ENCODE measurements around the gene SCGB1D2.
A peak's percentile ranks its signal among the peaks of the same experiment; 100 is the strongest.

Gene SCGB1D2

DNA sequence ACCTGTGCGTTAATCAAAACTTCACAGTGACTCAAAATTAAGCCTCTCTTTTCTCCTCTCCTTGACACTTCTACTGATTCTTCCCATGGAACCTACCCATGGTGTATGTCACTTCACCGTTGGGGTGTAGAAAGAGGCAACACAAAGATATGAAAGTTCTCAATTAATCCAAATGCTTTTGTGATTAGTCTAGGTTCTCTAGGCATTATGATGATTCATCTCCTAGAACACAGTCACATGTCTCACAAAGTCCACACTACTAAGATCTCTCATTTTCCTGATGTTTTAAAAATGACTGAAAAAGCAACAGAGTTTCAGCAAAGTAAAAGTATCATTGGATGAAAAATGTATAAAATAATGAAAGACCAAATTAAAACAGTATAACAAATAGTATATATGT, 14.2 kb downstream of the SCGB1D2 start:
- TF ChIP-seq, protein P1, sequence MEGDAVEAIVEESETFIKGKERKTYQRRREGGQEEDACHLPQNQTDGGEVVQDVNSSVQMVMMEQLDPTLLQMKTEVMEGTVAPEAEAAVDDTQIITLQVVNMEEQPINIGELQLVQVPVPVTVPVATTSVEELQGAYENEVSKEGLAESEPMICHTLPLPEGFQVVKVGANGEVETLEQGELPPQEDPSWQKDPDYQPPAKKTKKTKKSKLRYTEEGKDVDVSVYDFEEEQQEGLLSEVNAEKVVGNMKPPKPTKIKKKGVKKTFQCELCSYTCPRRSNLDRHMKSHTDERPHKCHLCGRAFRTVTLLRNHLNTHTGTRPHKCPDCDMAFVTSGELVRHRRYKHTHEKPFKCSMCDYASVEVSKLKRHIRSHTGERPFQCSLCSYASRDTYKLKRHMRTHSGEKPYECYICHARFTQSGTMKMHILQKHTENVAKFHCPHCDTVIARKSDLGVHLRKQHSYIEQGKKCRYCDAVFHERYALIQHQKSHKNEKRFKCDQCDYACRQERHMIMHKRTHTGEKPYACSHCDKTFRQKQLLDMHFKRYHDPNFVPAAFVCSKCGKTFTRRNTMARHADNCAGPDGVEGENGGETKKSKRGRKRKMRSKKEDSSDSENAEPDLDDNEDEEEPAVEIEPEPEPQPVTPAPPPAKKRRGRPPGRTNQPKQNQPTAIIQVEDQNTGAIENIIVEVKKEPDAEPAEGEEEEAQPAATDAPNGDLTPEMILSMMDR (conservative IDR thresholded peaks at IDR 0.05; ENCODE audit: low read depth, low read length): no peak
- DNase-seq (ENCODE audit: low read depth): peak; percentile 5
- no peak overlapping the region for H3K4me3 ChIP-seq (ENCODE audit: low read length)

DNA sequence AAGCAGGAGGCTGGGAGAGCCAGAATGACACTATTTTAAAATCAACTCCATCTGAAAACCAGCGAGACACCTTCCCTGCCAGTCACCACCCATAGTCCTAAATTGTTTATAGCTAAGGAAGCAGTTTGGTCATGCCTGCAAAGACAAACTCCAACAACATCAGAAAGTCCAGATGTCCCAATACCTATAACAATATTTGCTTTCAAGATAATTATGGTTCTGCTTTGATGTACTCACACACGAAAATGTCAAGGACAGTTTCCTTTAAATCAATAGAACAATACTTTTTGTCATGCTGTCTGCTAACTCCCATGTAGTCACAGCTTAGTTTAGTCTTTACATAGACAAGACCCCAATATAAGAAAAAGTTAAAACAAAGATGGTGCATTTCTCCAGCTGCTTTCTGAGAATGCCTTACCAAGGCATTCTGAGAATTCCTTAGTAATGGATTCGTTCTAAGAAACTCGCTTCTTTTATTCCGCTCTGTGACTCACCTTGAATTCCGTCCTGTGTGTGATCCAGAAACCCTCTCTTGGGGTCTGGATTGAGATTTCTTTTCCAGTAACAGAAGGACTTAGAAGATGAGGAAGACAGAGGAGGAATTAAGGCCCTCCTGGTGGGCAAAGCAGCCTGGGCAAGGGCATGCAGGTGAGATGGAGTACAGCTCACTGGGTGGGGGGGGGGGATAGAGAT, 18.4 kb downstream of the SCGB1D2 start:
- TF ChIP-seq, protein P1 (conservative IDR thresholded peaks at IDR 0.05; ENCODE audit: low read depth, low read length): no peak

DNA sequence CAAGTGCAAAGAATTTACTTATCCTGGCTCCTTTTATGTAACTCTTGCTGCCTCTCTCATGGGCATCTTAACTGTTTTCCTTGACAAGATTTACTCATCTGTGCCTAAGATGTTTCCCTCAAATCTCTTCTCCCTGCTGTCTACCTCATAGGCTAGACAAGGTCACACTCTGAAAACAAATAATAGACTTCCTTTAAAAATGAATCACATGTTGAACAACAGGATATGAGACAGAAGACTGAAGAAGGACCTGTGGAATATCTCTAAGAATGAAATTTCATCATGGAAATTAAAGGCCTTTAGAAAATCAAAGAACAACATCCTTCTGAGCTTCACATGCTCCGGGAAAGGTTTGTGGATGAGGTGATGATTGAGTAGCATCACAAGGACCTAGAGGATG, 22.0 kb downstream of the SCGB1D2 start:
- no peak for DNase-seq (ENCODE audit: low read depth)
- TF ChIP-seq, protein P1 (conservative IDR thresholded peaks at IDR 0.05; ENCODE audit: low read depth, low read length): no peak
- H3K4me3 ChIP-seq (ENCODE audit: low read length): no peak overlapping the region

More for the DNA sequence above, 18.4 kb downstream of the SCGB1D2 start:
- no peak for DNase-seq (ENCODE audit: low read depth)
- no peak overlapping the region for H3K4me3 ChIP-seq (ENCODE audit: low read length)

DNA sequence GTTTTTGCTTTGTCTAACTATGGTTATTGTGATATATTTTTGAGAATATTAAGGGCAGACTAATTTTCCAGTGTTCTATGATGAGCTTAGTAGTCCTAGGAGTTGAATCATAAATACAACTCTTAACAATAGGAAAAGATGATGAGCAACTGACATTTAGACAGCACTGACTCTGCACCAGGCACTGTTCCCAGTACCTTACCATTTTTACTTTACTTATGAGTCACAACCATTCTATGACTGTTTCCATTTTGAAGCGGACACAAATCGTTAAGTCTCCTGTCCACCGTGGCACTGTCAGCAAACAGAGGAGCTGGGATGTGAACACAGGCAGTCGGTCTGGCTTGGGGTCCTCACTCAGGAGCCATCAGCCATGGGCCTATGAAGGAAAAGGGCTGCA, 24.5 kb downstream of the SCGB1D2 start:
- H3K4me3 ChIP-seq (ENCODE audit: low read length): no peak overlapping the region
- DNase-seq (ENCODE audit: low read depth): no peak
- TF ChIP-seq, protein P1 (conservative IDR thresholded peaks at IDR 0.05; ENCODE audit: low read depth, low read length): no peak

DNA sequence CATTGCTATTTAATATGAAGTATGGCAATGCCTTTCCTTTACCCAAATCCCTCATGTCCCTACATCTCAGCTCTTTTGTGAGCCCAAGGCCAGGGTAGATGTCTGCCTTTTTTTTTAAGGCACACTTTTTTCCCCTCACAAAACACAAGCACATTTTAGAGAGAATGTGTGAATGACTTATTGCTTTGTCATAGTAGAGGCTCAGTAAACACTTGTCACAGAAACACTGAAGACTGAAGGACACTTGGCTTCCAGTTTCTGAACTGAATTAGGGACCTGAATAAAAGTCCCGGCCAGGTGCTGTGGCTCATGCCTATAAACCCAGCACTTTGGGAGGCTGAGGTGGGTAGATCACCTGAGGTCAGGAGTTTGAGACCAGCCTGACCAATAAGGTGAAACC, 25.0 kb downstream of the SCGB1D2 start:
- TF ChIP-seq, protein P1 (conservative IDR thresholded peaks at IDR 0.05; ENCODE audit: low read depth, low read length): no peak
- no peak for DNase-seq (ENCODE audit: low read depth)
- H3K4me3 ChIP-seq (ENCODE audit: low read length): no peak overlapping the region

DNA sequence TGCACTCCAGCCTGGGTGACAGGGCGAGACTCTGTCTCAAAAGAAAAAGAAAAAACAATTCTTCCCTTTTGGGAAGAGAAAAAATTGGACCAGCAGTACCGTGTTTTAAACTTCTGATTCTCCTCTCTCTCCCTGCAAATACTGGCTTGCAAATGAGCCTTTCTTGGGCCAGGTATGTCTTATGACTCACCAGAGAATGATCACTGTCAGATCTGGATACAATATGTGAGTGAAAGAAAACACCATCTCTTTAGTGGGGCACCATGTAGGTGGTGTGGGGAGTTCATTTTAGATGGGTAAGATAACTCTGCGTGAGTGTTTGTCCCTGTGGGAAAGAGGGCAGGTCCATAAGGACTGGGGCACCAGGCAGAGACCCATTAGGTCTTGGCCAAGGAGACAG, 25.5 kb downstream of the SCGB1D2 start:
- DNase-seq (ENCODE audit: low read depth): no peak
- TF ChIP-seq, protein P1 (conservative IDR thresholded peaks at IDR 0.05; ENCODE audit: low read depth, low read length): no peak
- H3K4me3 ChIP-seq (ENCODE audit: low read length): no peak overlapping the region

DNA sequence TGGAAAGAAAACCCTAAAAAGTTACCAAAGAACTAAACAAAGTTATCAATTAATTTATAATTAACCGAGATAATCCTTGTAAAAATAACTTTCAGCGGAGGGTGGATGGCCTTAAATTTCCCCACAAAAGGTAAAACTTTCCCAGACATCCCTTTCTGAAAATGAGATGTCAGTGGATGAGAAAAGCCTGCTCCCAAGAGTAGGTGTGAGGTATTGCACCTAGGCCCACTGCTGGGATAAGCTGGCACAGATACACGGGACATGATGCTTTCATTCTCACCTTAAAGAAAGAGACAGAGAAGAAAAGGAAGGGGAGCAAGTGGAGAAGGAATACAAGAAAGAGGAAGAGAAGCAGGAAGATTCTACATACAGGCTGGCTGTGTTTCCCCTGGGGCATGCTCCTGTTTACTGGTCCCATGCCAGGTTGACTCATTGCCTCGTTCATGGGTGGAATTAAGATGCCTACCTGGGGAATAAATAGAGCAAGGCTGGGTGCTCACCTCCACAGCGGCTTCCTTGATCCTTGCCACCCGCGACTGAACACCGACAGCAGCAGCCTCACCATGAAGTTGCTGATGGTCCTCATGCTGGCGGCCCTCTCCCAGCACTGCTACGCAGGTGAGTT, 27.7 kb downstream of the SCGB1D2 start, which contains the start of gene SCGB2A2:
Gene SCGB2A2 (plus strand): TSS at position 505 of the 625 bp plus-strand sequence. CDS start 59 bp downstream, at position 564.
- TF ChIP-seq, protein P1 (conservative IDR thresholded peaks at IDR 0.05; ENCODE audit: low read depth, low read length): peak; percentile 45
- no peak within 1 kb of the TSS for H3K4me3 ChIP-seq (ENCODE audit: low read length)
- DNase-seq (ENCODE audit: low read depth): no peak

Measured in retinal pigment epithelial cell (primary cell).